NCI-H1694 treated with DMSO at 0.1 percent for 48 hours (cell line): ENCODE results near the gene NEK7.
A peak's percentile ranks its signal among the peaks of the same experiment; 100 is the strongest.
"Not testable (repeated sequence)": the region's sequence is repeated elsewhere in the genome, so short reads cannot be mapped to it uniquely, and the experiment has no call there.

Source experiments
- DNase-seq: peaks from one replicate; lab custom pipeline; 2025; lab: John Stamatoyannopoulos, UW

The NEK7 gene

DNA sequence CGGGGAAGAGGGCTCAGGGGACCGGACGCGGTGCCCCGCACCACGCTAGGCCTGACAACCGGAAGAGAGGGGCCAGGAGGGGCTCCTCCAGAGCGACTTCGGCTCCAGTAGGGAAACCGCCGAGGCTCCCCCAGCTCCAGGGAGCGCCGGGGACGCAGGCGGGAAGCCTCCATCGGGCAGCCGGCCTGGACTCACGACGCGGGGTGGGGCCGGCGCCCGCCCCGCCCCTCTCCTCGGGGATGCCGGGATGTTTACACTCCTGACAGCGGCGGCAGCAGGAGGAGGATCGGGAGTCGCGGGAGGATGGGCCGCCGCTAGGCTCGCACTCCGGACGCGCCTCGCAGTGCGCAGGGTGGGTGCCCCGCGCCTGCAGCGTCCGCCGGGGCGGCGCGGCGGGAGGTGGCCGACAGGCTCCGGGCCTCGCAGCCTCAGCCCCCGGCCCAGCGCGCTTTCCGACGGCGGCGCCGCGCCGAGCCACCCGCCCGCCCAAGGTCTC is at the start of gene NEK7:
Gene NEK7, plus strand, starts transcription at position 254 of the 496 bp plus-strand sequence. CDS start 75,583 bp downstream, outside the sequence.
- peak; percentile 52 for DNase-seq

DNA sequence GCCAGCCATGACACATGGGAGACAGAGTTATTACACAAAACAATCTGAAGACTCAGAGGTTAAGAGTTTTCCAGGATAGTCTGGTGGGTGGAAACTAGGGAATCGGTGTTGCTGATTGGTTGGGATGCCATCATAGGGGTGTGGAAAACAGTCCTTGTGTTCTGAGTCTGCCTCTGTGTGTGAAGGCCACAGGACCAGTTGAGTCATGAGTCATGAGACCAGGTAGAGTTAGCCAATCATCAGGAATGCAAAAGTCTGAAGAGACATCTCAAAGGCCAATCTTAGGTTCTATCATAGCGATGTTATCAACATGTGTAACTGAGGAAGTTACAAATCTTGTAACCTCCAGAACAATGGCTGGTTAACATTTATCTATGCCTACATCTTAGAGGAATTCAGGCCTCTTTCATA is 49.7 kb upstream of the NEK7 start:
- no peak for DNase-seq

DNA sequence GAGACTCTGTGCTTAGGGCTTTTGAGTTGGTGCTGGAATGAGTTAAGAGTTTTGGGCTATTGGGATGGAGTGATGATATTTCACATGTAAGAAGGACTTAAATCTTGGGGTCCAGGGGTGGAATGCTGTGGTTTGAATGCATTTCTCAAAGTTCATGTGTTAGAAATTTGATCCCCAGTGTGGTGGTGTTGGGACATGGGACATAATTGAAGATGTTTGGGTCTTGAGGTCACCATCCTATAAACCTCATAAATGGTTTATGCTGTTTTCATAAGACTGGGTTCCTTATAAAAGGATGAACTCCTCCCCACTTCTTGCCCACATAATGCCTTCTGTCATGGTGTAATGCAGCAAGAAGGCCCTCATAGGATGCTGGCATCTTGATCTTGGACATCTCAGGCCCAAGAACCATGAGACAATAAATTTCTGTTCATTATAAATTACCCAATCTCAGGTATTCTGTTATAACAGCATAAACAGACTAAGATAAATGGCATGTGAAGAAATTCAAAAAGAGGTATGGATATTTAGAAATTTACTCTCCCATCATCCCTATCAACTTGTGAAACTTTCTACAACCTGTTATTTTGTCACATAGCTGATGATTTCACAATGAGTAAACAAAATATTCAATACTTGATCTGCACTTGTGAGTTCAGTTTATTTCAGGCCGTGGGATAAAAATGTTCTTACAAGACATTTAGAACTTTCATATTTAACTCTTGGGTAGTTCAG is 48.0 kb upstream of the NEK7 start:
- DNase-seq = no peak

DNA sequence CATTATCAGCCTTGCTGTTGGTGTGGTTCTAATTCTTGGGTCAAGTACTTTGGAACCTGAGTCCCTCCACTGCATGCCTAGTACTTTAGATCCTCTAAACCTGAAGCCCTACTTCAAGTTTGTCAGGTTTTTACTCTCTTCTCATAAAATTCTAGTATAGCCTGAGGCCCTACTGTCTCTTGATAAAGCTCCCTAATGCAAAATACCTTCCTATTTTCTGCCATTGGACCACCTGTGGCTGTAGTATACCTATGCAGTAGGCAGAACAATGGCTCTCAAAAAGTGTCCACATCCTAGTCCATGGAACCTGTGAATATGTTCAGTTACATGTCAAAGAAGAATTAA is 47.5 kb upstream of the NEK7 start:
- no peak for DNase-seq

DNA sequence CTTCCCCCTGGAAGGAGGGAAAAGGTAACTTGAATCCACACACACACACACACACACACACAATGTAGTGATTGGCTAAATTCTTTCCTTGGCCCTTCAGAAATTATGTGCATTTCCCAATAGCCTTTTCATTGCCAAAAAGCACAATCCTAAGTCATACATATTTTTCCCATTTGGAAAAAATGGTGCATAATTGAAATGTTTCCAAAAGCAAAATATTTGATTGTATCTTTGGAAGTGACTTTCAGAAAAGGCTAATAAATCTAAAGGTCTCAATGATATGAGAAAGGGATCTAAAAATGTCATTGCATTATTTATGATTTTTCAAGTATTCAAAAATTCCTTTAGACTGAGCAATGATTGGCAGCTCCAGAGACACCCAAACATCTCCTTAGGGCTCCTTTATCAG is 43.5 kb upstream of the NEK7 start:
- no peak for DNase-seq

DNA sequence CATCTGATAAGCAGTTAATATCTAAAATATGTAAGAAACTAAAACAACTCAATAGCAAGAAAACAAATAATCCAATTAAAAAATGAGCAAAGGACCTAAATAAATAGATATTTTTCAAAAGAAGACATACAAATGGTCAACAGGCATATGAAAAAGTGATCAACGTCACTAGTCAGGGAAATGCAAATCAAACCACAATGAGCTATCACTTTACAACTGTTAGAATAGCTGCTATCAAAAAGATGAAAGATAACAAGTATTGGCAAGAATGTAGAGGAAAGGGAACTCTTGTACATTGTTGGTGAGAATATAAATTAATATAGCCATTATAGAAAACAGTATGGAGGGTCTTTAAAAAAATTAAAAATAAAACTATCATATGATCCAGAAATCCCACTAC is 40.7 kb upstream of the NEK7 start:
- no peak for DNase-seq

DNA sequence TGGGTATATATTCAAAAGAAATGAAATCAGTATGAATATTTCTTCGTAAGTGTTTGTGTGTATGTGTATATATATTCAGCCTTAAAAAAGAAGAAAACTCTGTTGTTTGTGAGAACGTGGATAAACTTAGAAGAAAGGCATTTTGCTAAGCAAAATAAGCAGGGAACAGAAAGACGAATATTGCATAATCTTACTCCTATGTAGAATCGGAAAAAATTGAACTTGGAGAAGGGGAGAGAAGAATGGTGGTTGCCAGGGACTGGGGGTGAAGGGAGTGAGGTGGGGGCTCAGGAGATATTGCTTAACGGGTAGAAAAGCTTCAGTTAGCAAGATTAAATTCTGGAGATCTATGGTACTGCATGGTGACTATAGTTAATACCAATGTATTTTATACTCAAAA is 40.3 kb upstream of the NEK7 start:
- no peak for DNase-seq

DNA sequence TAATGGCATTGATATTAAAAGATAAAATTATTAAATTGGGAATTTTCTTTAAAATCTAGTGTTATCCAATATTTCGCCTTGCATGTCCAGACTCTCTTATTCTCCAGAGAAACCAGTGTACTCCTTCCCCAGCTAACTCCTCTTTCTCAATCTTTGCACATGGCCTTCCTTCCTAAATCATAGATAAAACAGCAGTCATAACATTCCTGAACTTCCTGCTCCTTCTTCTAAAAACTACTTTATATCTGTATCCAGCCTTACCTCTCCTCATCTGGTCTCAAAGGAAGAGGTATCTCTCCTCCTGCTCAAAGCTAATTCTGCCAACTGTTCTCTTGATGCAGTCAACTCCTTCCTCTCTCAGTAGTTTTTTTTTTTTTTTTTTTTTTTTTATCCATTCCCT is 39.5 kb upstream of the NEK7 start:
- no peak for DNase-seq

DNA sequence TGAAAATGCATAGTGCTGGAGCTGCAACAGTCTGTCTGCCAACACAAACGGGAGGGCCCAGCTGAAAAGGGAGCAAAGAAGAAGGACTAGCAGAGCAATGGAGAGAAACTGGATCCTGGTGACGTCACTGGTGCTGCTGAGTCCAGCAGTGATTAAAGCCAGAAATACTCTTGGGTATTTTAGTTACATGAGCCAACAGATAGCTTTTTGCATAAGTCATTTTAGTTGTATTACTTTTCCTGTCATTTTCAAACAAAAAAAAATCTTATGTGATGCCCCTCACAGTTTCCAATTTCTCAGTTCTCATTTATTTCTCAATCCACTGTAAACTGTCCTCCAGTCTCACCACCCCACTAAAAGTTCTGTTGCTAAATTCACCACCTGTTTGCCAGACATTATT is 38.7 kb upstream of the NEK7 start:
- no peak for DNase-seq

DNA sequence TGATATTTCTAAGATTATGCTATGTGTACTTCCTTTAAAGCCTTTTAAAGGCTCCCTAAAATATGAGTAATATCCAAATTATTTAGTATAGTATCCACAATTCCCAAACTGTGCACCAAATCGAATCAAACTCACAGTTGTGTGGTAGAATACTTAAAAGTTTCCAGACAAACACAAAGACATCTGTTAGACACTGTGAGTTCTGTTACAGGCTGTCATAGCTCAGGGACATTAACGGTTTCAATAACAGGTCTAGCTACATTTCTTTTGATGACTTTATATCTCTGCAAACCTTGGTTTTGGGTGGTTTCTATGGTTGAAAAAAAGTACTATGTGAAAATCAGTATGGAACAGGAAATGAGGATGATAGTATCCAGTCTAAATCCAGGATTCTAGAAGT is 36.9 kb upstream of the NEK7 start:
- DNase-seq = no peak

DNA sequence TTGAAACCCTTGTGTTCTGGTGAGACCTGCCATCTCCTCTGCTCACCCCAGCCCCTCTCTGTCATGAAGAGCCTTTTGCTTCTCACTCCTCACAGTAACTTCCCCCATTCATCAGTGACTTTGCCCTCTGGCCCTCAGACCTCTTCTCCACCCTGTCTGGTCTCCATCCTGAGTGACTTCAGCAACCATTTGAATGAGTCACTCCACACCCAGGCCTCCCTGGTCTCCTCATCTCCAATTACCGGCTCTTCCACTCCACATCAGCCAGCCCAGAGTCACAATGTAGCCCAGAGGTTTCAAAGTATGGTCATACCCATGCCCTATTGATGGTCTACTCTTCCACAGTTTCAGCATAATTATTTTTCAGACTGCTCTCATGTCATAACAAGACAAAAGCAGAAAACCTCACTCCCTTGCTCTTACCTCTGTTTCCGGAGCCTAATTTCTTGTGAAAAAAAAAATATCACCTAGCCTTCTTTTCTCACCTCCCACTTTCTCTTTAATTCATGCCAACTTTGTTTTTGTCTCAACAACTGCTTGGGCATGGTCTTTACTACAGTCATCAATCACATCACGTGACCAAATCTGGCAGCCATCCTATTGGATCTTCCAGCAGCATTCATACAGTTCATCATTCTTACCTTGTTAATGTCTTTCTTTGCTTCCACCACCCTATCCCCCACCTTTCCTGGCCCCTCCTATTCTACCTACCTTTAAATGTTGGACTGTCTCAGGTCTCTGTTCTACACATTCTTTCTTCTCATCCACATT is 35.6 kb upstream of the NEK7 start:
- no peak for DNase-seq

DNA sequence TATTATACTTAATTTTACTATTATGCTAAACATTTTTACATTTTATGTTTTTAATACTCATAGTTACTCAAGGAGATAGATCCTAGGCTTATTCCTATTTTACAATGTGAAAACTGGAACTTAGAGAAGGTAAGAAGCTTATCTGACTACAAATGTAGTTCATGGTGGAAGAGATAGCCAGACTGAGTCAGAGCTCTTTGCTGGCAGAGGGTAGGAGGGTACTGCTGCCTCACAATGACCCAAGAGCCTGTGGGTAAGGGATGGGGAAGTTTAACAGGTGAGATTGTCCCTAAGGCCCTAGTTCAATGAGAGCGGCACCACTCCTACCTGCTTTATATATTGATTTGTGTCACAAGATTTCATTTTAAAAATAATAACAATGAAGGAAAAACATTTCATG is 34.1 kb upstream of the NEK7 start:
- DNase-seq = no peak

DNA sequence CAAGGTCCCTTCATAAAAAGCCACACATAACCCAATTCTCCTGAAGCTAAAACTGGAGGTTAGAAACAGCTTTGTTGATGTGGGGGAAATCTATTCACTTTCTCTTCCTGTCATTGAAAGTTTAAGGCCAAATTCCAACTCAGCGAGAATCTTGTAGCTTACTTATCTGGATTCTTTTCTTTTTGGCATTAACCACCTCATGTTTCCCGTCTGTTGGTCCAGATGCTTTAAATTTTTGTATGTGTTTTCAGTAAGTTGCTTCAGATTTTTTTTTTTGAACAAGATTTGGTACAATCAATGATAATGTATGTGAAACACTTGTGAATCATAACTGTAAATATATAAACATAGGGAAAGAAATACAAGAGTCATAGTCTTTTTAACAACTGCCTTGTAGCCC is 33.7 kb upstream of the NEK7 start:
- DNase-seq = no peak

DNA sequence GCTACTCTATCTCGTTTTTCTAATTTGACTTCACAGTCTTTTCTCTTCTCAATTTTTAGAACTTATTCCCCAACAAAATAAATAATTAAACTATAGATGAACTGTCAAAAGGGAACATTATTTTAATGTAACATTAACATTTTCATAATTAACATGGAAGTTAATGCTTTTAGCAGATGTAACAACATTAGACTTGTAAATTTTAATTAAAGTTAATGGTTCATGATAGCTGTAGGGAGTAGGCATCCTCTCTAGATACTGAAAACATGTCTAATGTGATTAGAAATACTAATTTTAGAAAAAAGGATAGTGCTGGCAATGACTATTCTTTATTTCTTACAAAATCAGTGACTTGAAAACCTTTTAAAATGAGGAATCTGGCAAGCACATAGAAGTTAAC is 32.1 kb upstream of the NEK7 start:
- DNase-seq = no peak

DNA sequence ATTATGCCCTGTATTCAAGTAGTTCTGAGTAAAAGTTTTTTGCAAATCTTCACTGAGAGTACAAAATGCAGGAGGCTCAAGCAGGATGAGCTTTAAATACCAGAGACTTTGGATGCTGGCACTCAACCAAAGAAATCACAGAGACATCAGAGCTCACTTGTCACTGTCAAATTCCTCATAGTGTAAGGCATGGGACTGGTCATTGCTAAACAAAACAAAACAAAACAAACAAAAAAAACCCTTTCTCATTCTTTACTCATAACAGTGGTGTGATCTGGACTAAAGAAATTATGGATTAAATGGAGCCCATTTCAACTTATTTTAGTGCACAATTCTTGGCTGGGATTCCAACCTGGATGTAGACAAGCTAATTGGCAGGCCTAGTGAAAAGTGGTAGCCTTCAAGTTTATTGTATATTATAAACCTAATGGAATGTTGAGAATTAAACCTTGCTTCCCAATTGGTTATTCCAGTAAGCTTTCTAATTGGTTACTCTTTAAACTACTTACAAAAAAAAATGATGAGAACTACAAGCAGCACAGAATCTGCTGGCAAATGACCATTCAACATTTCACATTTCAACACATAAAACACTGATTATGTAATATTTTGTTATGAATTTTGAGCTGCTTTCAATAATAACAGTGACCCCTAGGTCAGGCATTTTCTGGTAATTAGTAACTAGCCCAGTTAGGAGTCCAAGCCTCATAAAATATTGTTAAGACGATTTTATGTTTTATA is 30.6 kb upstream of the NEK7 start:
- no peak for DNase-seq

DNA sequence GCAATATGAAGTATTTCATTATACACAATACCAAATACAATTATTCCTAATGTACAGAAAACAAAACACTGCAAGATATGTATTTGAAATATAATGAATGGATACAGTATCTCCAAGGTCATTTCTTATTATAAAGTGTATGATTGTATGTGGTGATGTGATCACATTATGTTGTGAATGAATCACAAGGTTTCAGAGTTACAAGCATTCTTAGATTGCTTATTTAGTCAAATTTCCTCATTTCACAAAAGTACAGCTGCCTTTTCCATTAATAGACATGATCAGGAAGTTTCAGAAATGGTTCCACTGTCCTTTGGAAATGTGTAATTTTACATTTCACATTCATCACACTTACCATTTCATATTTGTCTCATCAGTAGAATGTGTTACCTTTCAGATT is 28.3 kb upstream of the NEK7 start:
- DNase-seq = no peak

DNA sequence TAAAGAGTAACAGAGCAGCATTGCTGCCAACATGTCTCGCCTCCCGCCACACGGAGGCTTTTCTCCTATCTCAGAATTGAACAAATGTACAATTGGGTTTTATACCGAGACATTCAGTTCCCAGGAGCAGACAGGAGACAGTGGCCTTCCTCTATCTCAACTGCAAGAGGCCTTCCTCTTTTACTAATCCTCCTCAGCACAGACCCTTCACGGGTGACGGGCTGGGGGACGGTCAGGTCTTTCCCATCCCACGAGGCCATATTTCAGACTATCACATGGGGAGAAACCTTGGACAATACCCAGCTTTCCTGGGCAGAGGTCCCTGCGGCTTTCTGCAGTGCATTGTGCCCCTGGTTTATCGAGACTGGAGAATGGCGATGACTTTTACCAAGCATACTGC is 26.7 kb upstream of the NEK7 start:
- DNase-seq = not testable (repeated sequence)

DNA sequence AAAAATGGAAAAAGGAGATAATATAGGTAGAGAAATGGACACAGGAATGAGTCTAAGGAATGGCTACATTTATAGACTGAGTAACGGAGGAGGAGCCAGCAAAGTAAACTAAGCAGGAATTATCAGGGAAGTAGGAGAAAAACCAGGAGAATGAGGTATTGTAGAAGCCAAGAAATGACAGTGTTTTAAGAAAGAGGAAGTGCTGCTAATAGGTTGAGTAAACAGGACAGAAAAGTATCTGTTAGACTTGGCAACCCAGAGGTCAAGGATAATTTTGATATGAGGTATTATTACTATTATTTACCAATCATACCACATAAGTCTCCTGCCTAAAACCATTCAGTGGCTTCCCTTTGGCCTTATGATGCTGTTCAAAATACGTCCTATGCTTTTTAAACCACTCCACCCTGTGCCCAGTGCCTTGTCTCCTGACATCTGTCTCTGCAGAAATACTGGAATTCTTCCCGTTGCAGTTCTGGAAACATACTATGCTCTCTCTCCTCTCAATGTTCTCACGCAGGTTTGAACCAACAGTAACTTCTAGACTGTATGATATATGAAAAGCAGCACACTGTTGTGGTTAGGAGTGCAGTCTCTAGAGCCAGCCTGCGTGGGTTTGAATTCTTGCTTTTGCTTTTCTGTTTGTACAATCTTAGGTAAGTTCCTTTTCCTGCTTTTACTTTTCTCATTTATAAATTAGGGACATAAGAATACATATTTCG is 24.6 kb upstream of the NEK7 start:
- DNase-seq = no peak

DNA sequence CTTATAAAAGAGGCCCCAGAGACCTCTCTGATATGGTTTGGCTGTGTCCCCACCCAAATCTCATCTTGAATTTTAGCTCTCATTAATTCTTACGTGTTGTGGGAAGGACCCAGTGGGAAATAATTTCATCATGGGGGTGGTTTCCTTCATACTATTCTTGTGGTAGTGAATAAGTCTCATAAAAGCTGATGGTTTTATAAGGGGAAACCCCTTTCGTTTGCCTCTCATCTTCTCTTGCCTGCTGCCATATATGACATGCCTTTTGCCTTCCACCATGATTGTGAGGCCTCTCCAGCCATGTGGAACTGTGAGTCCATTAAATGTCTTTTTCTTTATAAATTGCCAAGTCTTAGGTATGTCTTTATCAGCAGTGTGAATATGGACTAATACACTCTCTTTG is 22.5 kb upstream of the NEK7 start:
- DNase-seq = no peak

DNA sequence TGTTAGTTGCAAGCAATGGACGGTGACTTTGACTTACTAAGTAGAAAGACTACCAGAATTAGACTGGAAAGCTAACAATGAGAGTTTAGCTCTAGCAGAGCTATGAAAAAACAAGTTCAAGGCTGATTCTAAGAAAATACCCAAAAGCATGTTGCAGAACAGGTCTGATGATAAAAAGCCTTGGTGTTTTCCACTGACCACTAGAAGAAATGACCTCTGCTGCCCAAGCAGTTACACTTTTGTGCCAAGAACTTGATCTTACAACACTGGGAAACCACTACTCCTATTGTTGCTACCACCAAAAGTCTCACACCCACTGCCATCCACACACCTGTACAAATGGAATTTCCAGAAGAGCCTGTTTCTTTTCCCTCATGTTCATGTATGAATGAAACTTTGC is 21.4 kb upstream of the NEK7 start:
- DNase-seq = no peak

DNA sequence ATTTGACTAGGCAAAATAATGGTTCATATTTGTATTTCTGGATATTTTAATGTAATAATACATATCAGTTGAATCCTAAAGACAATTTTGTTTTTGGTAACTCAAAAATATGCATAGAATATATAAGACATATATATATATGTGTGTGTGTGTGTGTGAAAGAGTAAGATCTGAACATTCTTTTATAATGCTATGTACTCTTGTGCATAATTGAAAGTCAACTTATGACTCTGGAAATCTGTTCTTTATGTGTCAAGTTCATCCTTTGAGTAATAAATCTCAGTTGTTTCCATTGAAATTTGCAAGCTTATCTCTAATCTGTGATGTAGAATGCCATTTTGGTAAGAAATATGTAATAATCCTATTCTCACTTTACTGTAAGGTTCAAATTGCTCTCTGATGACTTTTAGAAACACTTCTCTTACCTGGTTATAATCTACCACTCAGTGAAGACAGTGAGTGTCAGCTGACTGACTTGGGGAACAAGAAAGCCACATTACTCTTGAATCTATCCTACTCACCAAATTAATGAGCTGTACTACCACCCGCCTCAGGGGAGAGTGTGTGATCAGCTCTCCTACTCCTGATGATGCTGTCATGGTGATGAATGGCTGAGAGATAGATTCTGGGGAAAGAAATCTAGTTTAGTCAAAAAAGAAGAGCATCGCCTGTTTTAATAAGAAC is 15.0 kb upstream of the NEK7 start:
- DNase-seq = no peak

DNA sequence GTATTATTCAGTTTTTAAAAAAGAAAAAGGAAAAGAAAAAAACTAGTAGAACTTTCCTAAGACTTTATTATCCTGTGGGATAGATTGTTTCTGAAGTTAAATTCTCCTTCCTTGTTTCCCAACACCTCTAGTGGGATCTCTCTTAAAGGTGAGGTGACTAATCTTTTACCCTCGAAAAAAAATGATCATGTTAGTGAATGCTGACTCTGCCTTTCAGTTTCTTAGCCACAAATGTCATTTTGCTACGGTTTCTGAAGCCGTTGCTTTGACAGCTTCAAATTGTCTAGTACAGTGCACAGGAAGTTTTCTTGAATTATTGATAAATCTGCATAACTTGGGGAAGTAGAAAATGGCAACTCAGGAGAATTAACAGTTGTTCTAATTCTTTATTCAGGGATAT is 13.0 kb upstream of the NEK7 start:
- DNase-seq = no peak
